GM03348 (cell line): ENCODE results near the gene APOC1.
"Not testable (repeated sequence)": the region's sequence is repeated elsewhere in the genome, so short reads cannot be mapped to it uniquely, and the experiment has no call there.

Source experiments
- DNase-seq: peaks from one replicate; pipeline ENCODE4 v3.0.0; 2012; ENCODE audit warnings: low spot score

The APOC1 gene

DNA sequence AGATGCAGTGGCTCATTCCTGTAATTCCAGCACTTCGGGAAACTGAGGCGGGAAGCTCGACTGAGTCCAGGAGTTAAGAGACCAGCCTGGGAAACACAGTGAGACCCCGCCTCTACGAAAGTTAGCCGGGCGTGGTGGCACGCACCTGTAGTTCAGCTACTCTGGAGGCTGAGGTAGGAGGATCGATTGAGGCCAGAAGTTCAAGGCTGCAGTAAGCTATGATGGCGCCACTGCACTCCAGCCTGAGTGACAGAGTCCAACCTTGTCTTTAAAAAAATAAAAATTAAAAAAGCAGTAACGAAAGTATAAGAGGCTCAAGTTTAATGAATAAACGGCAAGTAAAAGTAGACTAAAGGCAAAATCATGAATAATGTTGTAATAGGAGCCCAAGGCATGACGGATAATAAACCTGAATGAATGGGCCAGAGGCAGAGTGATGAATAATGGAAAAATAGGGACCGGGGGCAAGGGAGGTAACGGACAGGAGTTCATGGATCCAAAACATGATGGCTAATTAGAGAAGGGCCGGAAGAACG, 24.5 kb upstream of the APOC1 start:
- no peak for DNase-seq

GRCh38 chr19:44890366-44891015, 23.9 kb upstream of the APOC1 start:
- DNase-seq = peak; percentile 98

GRCh38 chr19:44891016-44891882, 23.2 kb upstream of the APOC1 start, which contains the start of gene TOMM40:
Gene TOMM40 (plus strand): TSS chr19:44891254. CDS start chr19:44891416, 162 bp downstream.
- peak; percentile 24 for DNase-seq

- no peak for DNase-seq
Measured at GRCh38 chr19:44892932-44893331, 21.5 kb upstream of the APOC1 start.

- no peak for DNase-seq
Measured at GRCh38 chr19:44893332-44894051, 20.9 kb upstream of the APOC1 start.

DNA sequence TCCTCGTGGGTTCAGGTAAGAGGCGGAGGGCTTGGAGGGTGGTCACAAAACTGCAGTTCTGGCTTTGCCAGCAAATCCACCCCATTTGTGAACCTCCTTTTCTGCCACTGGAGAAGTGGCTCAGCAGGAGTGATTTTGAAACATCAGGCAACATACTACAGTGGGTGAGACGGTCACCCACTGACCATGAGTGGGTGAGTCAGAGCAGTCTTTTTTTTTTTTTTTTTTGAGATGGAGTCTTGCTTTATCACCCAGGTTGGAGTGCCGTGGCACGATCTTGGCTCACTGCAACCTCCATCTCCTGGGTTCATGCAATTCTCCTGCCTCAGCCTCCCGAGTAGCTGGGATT, 20.4 kb upstream of the APOC1 start:
- DNase-seq = no peak

GRCh38 chr19:44894946-44895345, 19.5 kb upstream of the APOC1 start:
- no peak for DNase-seq

- DNase-seq = no peak
Measured at GRCh38 chr19:44897835-44898234, 16.6 kb upstream of the APOC1 start.

DNA sequence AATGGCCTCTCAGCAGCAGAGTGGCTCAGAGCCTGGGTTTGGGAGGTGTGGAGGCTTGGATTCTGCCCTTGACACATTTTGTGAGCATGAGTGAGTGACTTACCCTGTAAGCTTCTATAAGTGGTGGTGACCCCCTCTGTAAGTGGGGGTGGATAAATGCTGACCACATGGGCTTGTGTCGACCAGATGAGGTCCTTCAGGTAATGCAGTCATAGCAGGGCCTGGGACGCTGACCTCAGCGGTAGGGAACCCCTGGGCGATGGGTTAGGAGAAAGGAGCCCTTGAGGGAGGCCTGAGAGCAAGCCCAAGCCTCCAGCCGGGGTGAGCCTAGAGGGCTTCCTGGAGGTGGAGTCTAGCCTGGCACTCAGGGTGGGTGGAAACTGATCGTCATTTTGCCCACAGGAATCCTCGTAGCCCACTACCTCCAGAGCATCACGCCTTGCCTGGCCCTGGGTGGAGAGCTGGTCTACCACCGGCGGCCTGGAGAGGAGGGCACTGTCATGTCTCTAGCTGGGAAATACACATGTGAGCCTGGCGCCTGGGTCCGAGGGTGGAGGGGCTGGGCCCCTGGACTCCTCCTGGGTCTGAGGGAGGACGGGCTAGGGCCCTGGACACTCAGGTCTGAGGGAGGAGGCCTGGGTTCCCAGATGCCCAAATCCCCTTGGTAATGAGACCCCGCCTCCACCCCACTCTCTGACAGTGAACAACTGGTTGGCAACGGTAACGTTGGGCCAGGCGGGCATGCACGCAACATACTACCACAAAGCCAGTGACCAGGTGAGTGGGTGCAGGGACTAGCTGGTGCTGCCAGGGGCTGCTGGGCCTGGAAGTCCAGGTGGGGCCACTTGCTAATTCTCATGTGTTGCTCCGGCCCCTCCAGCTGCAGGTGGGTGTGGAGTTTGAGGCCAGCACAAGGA, 13.8 kb upstream of the APOC1 start:
- DNase-seq = no peak

DNA sequence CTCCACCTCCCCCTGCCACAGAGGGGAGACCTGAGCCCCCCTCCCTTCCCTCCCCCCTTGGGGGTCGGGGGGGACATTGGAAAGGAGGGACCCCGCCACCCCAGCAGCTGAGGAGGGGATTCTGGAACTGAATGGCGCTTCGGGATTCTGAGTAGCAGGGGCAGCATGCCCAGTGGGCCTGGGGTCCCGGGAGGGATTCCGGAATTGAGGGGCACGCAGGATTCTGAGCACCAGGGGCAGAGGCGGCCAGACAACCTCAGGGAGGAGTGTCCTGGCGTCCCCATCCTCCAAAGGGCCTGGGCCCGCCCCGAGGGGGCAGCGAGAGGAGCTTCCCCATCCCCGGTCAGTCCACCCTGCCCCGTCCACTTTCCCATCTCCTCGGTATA, 11.2 kb upstream of the APOC1 start:
- DNase-seq = no peak

- peak; percentile 86 for DNase-seq
Measured at GRCh38 chr19:44903602-44904425, 10.6 kb upstream of the APOC1 start.

DNA sequence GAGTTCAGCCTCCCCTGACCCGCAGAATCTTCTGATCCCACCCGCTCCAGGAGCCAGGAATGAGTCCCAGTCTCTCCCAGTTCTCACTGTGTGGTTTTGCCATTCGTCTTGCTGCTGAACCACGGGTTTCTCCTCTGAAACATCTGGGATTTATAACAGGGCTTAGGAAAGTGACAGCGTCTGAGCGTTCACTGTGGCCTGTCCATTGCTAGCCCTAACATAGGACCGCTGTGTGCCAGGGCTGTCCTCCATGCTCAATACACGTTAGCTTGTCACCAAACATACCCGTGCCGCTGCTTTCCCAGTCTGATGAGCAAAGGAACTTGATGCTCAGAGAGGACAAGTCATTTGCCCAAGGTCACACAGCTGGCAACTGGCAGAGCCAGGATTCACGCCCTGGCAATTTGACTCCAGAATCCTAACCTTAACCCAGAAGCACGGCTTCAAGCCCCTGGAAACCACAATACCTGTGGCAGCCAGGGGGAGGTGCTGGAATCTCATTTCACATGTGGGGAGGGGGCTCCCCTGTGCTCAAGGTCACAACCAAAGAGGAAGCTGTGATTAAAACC, 9.9 kb upstream of the APOC1 start:
- no peak for DNase-seq

- peak; percentile 16 for DNase-seq
Measured at GRCh38 chr19:44905437-44906160, 8.8 kb upstream of the APOC1 start, which contains the start of gene APOE. Gene APOE (plus strand): TSS chr19:44905796. CDS start chr19:44906625, 829 bp downstream.

GRCh38 chr19:44907613-44908012, 6.8 kb upstream of the APOC1 start:
- no peak for DNase-seq

DNA sequence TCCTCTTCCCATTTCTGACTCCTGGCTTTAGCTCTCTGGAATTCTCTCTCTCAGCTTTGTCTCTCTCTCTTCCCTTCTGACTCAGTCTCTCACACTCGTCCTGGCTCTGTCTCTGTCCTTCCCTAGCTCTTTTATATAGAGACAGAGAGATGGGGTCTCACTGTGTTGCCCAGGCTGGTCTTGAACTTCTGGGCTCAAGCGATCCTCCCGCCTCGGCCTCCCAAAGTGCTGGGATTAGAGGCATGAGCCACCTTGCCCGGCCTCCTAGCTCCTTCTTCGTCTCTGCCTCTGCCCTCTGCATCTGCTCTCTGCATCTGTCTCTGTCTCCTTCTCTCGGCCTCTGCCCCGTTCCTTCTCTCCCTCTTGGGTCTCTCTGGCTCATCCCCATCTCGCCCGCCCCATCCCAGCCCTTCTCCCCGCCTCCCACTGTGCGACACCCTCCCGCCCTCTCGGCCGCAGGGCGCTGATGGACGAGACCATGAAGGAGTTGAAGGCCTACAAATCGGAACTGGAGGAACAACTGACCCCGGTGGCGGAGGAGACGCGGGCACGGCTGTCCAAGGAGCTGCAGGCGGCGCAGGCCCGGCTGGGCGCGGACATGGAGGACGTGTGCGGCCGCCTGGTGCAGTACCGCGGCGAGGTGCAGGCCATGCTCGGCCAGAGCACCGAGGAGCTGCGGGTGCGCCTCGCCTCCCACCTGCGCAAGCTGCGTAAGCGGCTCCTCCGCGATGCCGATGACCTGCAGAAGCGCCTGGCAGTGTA, 6.2 kb upstream of the APOC1 start:
- DNase-seq = no peak

GRCh38 chr19:44908836-44909261, 5.6 kb upstream of the APOC1 start:
- DNase-seq = no peak

DNA sequence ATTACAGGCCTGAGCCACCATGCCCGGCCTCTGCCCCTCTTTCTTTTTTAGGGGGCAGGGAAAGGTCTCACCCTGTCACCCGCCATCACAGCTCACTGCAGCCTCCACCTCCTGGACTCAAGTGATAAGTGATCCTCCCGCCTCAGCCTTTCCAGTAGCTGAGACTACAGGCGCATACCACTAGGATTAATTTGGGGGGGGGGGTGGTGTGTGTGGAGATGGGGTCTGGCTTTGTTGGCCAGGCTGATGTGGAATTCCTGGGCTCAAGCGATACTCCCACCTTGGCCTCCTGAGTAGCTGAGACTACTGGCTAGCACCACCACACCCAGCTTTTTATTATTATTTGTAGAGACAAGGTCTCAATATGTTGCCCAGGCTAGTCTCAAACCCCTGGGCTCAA, 4.6 kb upstream of the APOC1 start:
- DNase-seq = no peak

DNA sequence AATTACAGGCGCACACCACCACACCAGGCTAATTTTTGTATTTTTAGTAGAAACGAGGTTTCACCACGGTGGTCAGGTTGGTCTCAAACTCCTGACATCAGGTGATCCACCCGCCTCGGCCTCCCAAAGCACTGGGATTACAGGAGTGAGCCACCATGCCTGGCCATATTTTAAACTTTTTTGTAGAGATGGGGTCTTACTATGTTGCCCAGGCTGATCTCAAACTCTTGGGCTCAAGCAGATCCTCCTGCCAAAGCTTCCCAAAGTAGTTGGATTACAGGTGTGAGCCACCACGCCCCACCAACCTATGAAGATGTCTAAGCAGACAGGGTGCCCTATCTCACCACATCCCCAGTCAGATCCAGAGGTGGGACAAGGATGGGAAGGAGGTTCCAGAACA, 2.5 kb upstream of the APOC1 start:
- not testable (repeated sequence) for DNase-seq

DNA sequence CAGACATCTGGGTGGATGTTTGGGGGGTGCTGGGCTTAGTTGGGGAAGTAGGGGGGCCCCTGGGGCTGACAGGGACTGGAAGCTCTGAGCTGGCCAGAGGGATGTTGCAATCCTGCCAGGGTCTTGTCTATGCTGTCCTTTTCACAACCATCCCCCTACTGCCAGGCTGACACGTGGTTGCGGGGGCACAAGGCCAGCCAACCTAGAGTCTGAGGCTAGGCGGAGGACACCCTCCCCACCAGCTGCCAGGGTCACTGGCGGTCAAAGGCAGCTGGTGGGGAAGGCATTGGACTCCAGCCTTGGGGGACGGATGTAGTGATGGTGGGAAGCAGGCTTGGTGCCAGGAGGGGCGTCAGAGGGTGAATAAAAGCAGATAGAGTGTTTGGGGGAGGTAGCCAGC, 1.6 kb upstream of the APOC1 start:
- DNase-seq = no peak
